ENCODE data around the gene CD209. TPM values are rescaled to one million over a fixed set of nuclear protein-coding genes. Genes with fewer than 3 reads are reported as not detected.
"Not testable (repeated sequence)": the region's sequence is repeated elsewhere in the genome, so short reads cannot be mapped to it uniquely, and the experiment has no call there.

The CD209 gene, protein sequence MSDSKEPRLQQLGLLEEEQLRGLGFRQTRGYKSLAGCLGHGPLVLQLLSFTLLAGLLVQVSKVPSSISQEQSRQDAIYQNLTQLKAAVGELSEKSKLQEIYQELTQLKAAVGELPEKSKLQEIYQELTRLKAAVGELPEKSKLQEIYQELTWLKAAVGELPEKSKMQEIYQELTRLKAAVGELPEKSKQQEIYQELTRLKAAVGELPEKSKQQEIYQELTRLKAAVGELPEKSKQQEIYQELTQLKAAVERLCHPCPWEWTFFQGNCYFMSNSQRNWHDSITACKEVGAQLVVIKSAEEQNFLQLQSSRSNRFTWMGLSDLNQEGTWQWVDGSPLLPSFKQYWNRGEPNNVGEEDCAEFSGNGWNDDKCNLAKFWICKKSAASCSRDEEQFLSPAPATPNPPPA
- total RNA-seq: 10 to 100 TPM; 12.7 to 21.8 (median 17.2) TPM

DNA sequence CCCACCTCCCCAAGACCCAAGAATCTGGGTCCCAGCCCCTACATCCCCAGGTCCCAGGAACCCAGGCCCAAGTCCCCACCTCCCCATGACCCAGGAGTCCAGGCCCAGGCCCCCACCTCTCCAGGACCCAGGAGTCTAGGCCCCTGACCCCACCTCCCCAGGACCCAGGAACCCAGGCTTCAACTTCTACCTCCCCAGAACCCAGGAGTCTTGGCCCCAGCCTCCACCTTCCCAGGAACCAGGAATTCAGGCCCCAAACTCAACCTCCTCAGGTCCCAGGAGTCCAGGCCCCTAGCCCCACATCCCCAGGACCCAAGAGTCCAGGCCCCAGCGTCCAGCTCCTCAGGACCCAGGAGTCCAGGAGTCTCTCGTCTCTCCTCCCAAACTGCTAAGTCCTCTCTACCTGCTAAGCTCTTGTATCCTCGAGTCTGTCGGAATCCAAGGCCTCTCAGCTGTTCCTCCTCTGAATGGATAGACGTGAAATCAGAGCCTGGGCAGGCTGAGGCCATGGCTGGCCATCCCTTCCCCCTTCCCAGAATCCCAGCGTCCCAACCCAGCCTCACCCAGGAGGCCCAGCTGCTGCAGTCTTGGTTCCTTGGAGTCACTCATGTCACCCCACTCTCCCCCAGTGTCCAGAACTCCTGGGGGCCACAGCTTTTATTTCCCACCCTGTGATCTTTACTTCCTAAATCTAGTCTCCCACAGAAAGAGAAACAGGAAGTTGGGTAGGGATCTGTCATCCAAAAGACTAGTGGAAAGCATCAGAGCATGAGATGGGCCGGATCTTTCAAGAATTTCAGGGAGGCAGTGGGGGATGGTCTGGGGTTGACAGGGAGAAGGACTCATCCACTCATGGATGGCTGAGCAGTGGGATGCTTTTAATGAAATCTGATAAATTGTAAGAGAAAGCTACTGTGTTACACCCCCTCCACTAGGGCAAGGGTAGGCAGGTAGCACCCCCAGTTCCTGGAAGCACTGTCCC is at the start of gene CD209:
Gene CD209, minus strand, starts transcription at position 632 of the 982 bp plus-strand sequence. Its CDS starts 23 bp downstream, at position 609.
- DNase-seq (ENCODE audit: low spot score) (no peak), ATAC-seq (ENCODE audit: low FRiP score) (no peak)

GRCh38 chr19:7795555-7796161 is 48.3 kb upstream of the CD209 start:
- ATAC-seq (ENCODE audit: low FRiP score): no peak
- TF ChIP-seq CTCF (IDR thresholded peaks at IDR 0.05): no peak
- DNase-seq (ENCODE audit: low spot score): no peak

More for the DNA sequence above, at the start of gene CD209:
- TF ChIP-seq CTCF (IDR thresholded peaks at IDR 0.05): no peak

DNA sequence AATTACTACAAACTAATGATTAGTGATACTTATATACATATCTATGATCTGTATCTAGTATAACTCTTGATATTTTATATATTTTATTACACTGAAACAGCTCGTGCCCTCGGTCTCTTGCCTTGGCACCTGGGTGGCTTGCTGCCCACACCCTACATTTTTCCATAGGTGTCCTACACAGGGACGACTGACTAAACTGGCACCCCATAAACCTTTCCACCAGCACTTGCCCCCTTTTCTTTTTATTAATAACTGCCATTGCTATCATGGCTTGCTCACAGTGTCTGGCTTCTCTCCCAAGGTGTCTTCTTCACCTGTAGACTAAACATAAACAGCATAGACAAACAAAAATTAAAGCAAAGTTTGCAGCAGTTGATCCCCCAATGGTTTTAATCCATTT is 46.2 kb upstream of the CD209 start:
- no peak for DNase-seq (ENCODE audit: low spot score)
- TF ChIP-seq CTCF (IDR thresholded peaks at IDR 0.05): no peak
- ATAC-seq (ENCODE audit: low FRiP score): no peak

DNA sequence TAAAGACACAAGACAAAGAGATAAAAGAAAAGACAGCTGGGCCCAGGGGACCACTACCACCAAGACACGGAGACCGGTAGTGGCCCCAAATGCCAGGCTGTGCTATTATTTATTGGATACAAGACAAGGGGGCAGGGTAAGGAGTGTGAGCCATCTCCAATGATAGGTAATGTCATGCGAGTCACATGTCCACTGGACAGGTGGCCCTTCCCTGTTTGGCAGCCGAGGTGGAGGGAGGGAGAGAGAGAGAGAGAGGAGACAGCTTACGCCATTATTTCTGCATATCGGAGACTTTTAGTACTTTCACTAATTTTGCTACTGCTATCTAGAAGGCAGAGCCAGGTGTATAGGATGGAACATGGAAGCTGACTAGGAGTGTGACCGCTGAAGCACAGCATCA is 45.4 kb upstream of the CD209 start:
- ATAC-seq (ENCODE audit: low FRiP score); DNase-seq (ENCODE audit: low spot score): not testable (repeated sequence)

GRCh38 chr19:7792281-7792680 is 44.9 kb upstream of the CD209 start:
- DNase-seq (ENCODE audit: low spot score): no peak
- no peak for TF ChIP-seq CTCF (IDR thresholded peaks at IDR 0.05)
- no peak for ATAC-seq (ENCODE audit: low FRiP score)

DNA sequence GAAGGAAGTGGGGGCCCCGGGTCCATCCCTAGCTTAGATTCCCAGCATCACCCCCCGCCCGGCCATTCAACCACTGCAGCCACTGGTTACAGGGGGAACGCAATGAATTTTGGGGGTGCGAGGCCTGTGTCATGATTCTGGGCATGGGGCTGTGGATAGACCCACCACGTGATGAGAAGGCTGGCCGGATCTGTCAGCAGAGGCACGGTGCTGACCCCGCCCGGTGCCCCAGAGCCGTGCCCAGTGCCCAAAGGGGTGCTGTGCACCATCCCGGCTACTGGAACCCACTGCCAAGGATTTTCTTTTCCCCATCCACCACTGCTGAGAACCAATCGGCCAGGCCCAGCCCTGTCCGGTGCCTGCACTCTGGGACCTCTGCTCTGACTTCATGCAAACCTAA is 43.1 kb upstream of the CD209 start:
- ATAC-seq (ENCODE audit: low FRiP score): no peak
- TF ChIP-seq CTCF (IDR thresholded peaks at IDR 0.05): no peak

GRCh38 chr19:7789447-7789846 is 42.1 kb upstream of the CD209 start:
- DNase-seq (ENCODE audit: low spot score) (no peak), ATAC-seq (ENCODE audit: low FRiP score) (no peak)
- no peak for TF ChIP-seq CTCF (IDR thresholded peaks at IDR 0.05)

More for the DNA sequence above, 43.1 kb upstream of the CD209 start:
- no peak for DNase-seq (ENCODE audit: low spot score)

Measured in omental fat pad (tissue), 4 donors.